ENCODE measurements around the gene CCDC63.
"Not testable (repeated sequence)": the region's sequence is repeated elsewhere in the genome, so short reads cannot be mapped to it uniquely, and the experiment has no call there.

DNA sequence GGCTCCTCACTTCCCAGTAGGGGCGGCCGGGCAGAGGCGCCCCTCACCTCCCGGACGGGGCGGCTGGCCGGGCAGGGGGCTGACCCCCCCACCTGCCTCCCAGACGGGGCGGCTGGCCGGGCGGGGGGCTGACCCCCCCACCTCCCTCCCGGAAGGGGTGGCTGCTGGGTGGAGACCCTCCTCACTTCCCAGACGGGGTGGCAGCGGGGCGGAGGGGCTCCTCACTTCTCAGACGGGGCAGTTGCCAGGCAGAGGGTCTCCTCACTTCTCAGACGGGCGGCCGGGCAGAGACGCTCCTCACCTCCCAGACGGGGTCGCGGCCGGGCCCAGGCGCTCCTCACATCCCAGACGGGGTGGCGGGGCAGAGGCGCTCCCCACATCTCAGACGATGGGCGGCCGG is 104.1 kb downstream of the CCDC63 start:
- TF ChIP-seq, protein P1, sequence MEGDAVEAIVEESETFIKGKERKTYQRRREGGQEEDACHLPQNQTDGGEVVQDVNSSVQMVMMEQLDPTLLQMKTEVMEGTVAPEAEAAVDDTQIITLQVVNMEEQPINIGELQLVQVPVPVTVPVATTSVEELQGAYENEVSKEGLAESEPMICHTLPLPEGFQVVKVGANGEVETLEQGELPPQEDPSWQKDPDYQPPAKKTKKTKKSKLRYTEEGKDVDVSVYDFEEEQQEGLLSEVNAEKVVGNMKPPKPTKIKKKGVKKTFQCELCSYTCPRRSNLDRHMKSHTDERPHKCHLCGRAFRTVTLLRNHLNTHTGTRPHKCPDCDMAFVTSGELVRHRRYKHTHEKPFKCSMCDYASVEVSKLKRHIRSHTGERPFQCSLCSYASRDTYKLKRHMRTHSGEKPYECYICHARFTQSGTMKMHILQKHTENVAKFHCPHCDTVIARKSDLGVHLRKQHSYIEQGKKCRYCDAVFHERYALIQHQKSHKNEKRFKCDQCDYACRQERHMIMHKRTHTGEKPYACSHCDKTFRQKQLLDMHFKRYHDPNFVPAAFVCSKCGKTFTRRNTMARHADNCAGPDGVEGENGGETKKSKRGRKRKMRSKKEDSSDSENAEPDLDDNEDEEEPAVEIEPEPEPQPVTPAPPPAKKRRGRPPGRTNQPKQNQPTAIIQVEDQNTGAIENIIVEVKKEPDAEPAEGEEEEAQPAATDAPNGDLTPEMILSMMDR (conservative IDR thresholded peaks at IDR 0.05; ENCODE audit: low read length): not testable (repeated sequence)
- TF ChIP-seq EZH2phosphoT487 (IDR thresholded peaks at IDR 0.05; ENCODE audit: borderline replicate concordance, low read depth, low read length): not testable (repeated sequence)

All from OCI-LY7 (cell line).